HG03103 (cell line): ENCODE data around the gene TC2N.

Source experiments
- ATAC-seq: cut with Tn5 transposase; IDR thresholded peaks from one replicate; pipeline ENCODE4 v1.9.1; 2021; ENCODE audit warnings: low read depth; ENCODE audit not compliant: unreplicated experiment

TC2N gene

GRCh38 chr14:91890291-91890749 is 23.0 kb upstream of the TC2N start:
- ATAC-seq = no peak

GRCh38 chr14:91889477-91890211 is 22.3 kb upstream of the TC2N start:
- ATAC-seq = no peak

GRCh38 chr14:91888641-91889476 is 21.5 kb upstream of the TC2N start:
- ATAC-seq = no peak

GRCh38 chr14:91886961-91887360 is 19.6 kb upstream of the TC2N start:
- no peak for ATAC-seq

GRCh38 chr14:91885839-91886238 is 18.5 kb upstream of the TC2N start:
- no peak for ATAC-seq

GRCh38 chr14:91885113-91885712 is 17.9 kb upstream of the TC2N start:
- no peak for ATAC-seq

- no peak for ATAC-seq
Measured at GRCh38 chr14:91884664-91885063, 17.3 kb upstream of the TC2N start.

GRCh38 chr14:91883753-91884152 is 16.4 kb upstream of the TC2N start:
- ATAC-seq = no peak

- ATAC-seq = no peak
Measured at GRCh38 chr14:91882776-91883175, 15.4 kb upstream of the TC2N start.

GRCh38 chr14:91882369-91882768 is 15.0 kb upstream of the TC2N start:
- no peak for ATAC-seq

GRCh38 chr14:91879196-91879595 is 11.9 kb upstream of the TC2N start:
- ATAC-seq = no peak

- ATAC-seq = no peak
Measured at GRCh38 chr14:91878274-91878673, 10.9 kb upstream of the TC2N start.

- ATAC-seq = no peak
Measured at GRCh38 chr14:91877376-91877915, 10.1 kb upstream of the TC2N start.

- ATAC-seq = no peak
Measured at GRCh38 chr14:91876492-91876891, 9.2 kb upstream of the TC2N start.

GRCh38 chr14:91875525-91876286 is 8.4 kb upstream of the TC2N start:
- no peak for ATAC-seq

GRCh38 chr14:91873471-91874415 is 6.4 kb upstream of the TC2N start:
- peak; percentile 69 for ATAC-seq

- ATAC-seq = peak; percentile 12
Measured at GRCh38 chr14:91872517-91873470, 5.5 kb upstream of the TC2N start.

GRCh38 chr14:91872011-91872501 is 4.7 kb upstream of the TC2N start:
- peak; percentile 36 for ATAC-seq
